Activated gamma-delta T cell treated with Interleukin-2 at 50 U/mL for 16 hours (primary cell): Measurements from ENCODE around the gene NXT1.

Source experiments
- DNase-seq: peaks from one replicate; pipeline ENCODE4 v3.0.0-alpha.2; 2020

NXT1 gene

DNA sequence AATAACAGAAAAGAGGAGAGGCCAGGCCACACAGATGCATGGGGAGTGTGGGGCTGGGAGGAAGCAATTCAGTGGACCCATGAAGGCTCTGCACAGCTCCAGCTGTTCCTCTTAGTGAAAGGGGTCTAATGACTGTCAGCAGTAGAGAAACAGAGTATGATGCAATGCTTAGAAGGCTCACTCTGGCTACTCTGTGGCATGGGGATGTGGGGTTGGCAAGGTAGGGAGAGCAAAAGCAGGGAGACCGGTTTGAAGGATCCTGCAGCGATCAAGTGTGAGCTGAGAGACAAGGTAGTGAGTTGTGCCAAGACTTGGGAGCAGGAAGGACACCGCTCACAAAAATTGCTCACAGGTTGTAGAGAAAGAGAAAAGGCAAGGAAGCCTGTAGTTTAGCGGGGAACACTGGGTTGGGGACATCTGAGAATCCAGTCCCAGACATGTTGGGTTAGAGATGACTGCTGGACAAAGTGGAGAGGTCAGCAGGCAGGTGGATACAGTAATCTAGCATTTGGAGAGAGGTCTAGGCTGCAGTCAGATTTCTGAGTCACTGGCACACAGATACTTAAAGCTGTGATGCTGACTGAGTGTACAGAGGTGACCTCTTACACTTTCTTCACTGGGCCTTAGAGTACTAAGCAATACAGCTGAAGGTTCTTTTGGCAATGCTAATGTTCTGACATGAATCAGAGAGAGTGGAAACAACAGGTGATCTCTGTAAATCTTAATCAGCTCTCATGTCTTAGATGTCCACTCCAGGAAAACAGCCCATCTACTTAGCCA, 43.6 kb downstream of the NXT1 start:
- no peak for DNase-seq

- DNase-seq = no peak
Observed at GRCh38 chr20:23396950-23397627, 46.5 kb downstream of the NXT1 start.

GRCh38 chr20:23397961-23398360, 47.4 kb downstream of the NXT1 start:
- DNase-seq = no peak

DNA sequence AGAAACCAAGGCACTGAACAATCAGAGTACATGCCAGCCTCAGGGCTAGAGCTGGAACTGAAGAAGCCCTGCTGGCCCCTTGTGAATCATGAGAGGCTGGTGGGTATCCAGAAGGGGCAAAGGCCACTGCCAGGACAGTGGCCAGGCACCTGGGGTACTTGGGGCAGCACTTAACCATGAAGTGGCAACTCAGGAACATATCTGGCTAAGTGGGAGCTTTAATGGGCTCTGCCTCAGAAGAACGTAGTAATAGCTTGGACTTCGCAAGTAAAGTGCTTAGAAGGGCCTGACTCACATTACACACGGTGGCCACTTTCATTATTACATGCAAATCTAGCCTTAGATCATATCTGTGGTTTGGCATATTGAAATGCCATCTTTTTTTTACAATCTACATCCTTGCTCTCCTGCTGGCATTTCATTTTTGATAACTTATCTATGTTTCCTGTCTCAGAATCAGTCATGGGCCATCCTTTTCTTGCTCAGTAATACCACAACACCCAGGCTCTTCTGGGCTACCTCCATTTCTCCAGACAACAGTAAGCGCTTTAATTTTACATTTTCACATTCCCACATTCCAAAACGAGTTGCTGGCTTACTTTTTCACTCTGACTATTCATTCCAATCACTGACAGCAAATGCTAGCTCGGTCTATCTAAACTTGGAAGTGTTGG, 49.1 kb downstream of the NXT1 start:
- DNase-seq = no peak

- no peak for DNase-seq
Observed at GRCh38 chr20:23401051-23401450, 50.5 kb downstream of the NXT1 start.

GRCh38 chr20:23403751-23404150, 53.2 kb downstream of the NXT1 start:
- DNase-seq = no peak

- DNase-seq = no peak
Observed at GRCh38 chr20:23404196-23404595, 53.6 kb downstream of the NXT1 start.
